HCT116 (cell line): ENCODE measurements around the gene PTMS. TPM values are rescaled to one million over a fixed set of nuclear protein-coding genes. Genes with fewer than 3 reads are reported as not detected.

Experiments used
- ATAC-seq: fragments of 200-7000 bp; cut with Tn5 transposase; 2 replicates; pipeline ENCODE4 v1.9.1; 2020; ENCODE audit warnings: mild to moderate bottlenecking, moderate library complexity
- BruUV-seq: library from RNA; stranded (reverse); fragments of 400-500 nt; replicated peaks from 2 replicates; lab custom pipeline; 2021; lab: Mats Ljungman, UMichigan
- CTCF ChIA-PET: fragments of 300-600 bp; sonication (Branson Sonifier 250); formaldehyde crosslinking; loops from one replicate; lab custom pipeline; 2021; ENCODE audit warnings: antibody characterized with exemption; lab: Charles Lee
- POLR2A ChIA-PET: fragments of 300-600, 350-600 bp; sonication (Branson Sonifier 250); formaldehyde crosslinking; loops from one replicate; lab custom pipeline; 2021; ENCODE audit warnings: antibody characterized with exemption; lab: Charles Lee
- RAD21 ChIA-PET, 2 experiments: fragments of 300-600 bp; sonication (Branson Sonifier 250); formaldehyde crosslinking; loops; one replicate each; lab custom pipeline; 2023; ENCODE audit warnings: low total read pairs in 2 of 2; ENCODE audit not compliant: uncharacterized antibody in 2 of 2, unreplicated experiment in 2 of 2, low non-redundant PET in 1 of 2; lab: Charles Lee
- DNase-seq: peaks from one replicate; pipeline ENCODE4 v3.0.0-alpha.2; 2010; ENCODE audit warnings: low read depth, low spot score
- H2AFZ ChIP-seq: fragments of 200-600 bp; shearing (Covaris generic), sonication (generic); 2 replicates; pipeline ENCODE4 v1.6.1; 2017; ENCODE audit warnings: low read depth, mixed run types, mixed read lengths, antibody characterized with exemption, low read length; ENCODE audit not compliant: poor library complexity, severe bottlenecking
- H3K27ac ChIP-seq: 2 replicates; pipeline ENCODE4 v1.5.1; 2012; ENCODE audit warnings: low read depth, low read length
- H3K27me3 ChIP-seq: fragments of 200-600 bp; sonication (generic); 2 replicates; pipeline ENCODE4 v1.6.1; 2016; ENCODE audit warnings: mixed run types, low read length, mixed read lengths; ENCODE audit not compliant: insufficient read depth
- H3K36me3 ChIP-seq, 2 experiments: fragments of 200-500 bp in 1 of 2; fragments of 200-600 bp in 1 of 2; sonication (Bioruptor generic) in 1 of 2; sonication (generic) in 1 of 2; 2 replicates each; pipeline versions ENCODE4 v1.5.1 to v1.6.1; 2014 to 2016; ENCODE audit warnings: low read length in 2 of 2, inconsistent platforms in 1 of 2, mixed read lengths in 1 of 2, mixed run types in 1 of 2; ENCODE audit not compliant: insufficient read depth in 2 of 2, control insufficient read depth in 1 of 2
- H3K4me1 ChIP-seq, 2 experiments: fragments of 200-600 bp in 1 of 2; sonication (generic) in 1 of 2; 2 replicates each; pipeline versions ENCODE4 v1.5.1 to v1.6.1; 2012 to 2017; ENCODE audit warnings: low read length in 2 of 2, inconsistent platforms in 1 of 2, mild to moderate bottlenecking in 1 of 2, mixed read lengths in 1 of 2, mixed run types in 1 of 2, moderate library complexity in 1 of 2; ENCODE audit not compliant: insufficient read depth in 2 of 2, control insufficient read depth in 1 of 2
- H3K4me2 ChIP-seq: fragments of 200-600 bp; sonication (generic); 2 replicates; pipeline ENCODE4 v1.6.1; 2017; ENCODE audit warnings: mixed run types, low read length, mixed read lengths
- H3K4me3 ChIP-seq, 2 experiments: fragments of 200-600 bp in 1 of 2; sonication (generic) in 1 of 2; replicated peaks in 1 of 2; 2 replicates each; pipeline ENCODE4 v1.5.1; 2011 to 2016; ENCODE audit warnings: low read length in 2 of 2, control low read depth in 1 of 2, low read depth in 1 of 2, mild to moderate bottlenecking in 1 of 2, mixed read lengths in 1 of 2, mixed run types in 1 of 2
- H3K79me2 ChIP-seq: fragments of 200-600 bp; sonication (generic); 2 replicates; pipeline ENCODE4 v1.6.1; 2017; ENCODE audit warnings: mild to moderate bottlenecking, mixed run types, low read length, moderate library complexity, mixed read lengths; ENCODE audit not compliant: insufficient read depth
- H3K9ac ChIP-seq: fragments of 200-600 bp; sonication (generic); 2 replicates; pipeline ENCODE4 v1.6.1; 2016; ENCODE audit warnings: low read length, mixed read lengths
- H3K9me2 ChIP-seq: fragments of 200-600 bp; sonication (generic), shearing (Covaris generic); 2 replicates; pipeline ENCODE4 v1.6.1; 2017; ENCODE audit warnings: mixed run types, mild to moderate bottlenecking, moderate library complexity; ENCODE audit not compliant: insufficient read depth
- H3K9me3 ChIP-seq, 2 experiments: fragments of 200-500 bp in 1 of 2; fragments of 200-600 bp in 1 of 2; sonication (Bioruptor generic) in 1 of 2; sonication (generic) in 1 of 2; 2 replicates each; pipeline ENCODE4 v1.6.1; 2014 to 2017; ENCODE audit warnings: low read length in 2 of 2, mixed read lengths in 2 of 2, inconsistent platforms in 1 of 2, low read depth in 1 of 2, mild to moderate bottlenecking in 1 of 2, mixed run types in 1 of 2, moderate library complexity in 1 of 2; ENCODE audit not compliant: control insufficient read depth in 1 of 2, insufficient read depth in 1 of 2
- H4K20me1 ChIP-seq: fragments of 200-600 bp; sonication (generic), shearing (Covaris generic); 2 replicates; pipeline ENCODE4 v1.6.1; 2017; ENCODE audit warnings: mixed run types, mild to moderate bottlenecking, moderate library complexity; ENCODE audit not compliant: insufficient read depth
- CBX3 ChIP-seq: IDR thresholded peaks from 2 replicates; pipeline ENCODE4 v1.6.1; 2012; ENCODE audit warnings: low read depth
- CEBPB ChIP-seq: IDR thresholded peaks from 2 replicates; pipeline ENCODE4 v1.6.1; 2012; ENCODE audit warnings: low read depth
- CTCF ChIP-seq, 3 experiments: fragments of 200-600 bp in 1 of 3; sonication (generic) in 1 of 3; IDR thresholded peaks in 2 of 3; conservative IDR thresholded peaks in 1 of 3; 2 replicates each; pipeline ENCODE4 v1.5.1; 2012 to 2017; ENCODE audit warnings: low read depth in 2 of 3, low read length in 2 of 3, antibody characterized with exemption in 1 of 3, borderline replicate concordance in 1 of 3, control low read depth in 1 of 3, mild to moderate bottlenecking in 1 of 3, mixed read lengths in 1 of 3, mixed run types in 1 of 3, moderate library complexity in 1 of 3; ENCODE audit not compliant: insufficient read depth in 1 of 3
- EGR1 ChIP-seq: IDR thresholded peaks from 2 replicates; pipeline ENCODE4 v1.6.1; 2012; ENCODE audit warnings: low read depth
- ELF1 ChIP-seq: IDR thresholded peaks from 2 replicates; pipeline ENCODE4 v1.6.1; 2012; ENCODE audit warnings: low read depth, borderline replicate concordance
- EZH2 ChIP-seq: fragments of 200-600 bp; sonication (generic); IDR thresholded peaks from 2 replicates; pipeline ENCODE4 v1.6.1; 2017; ENCODE audit warnings: antibody characterized with exemption, mixed run types
- FOSL1 ChIP-seq: IDR thresholded peaks from 2 replicates; pipeline ENCODE4 v1.6.1; 2012; ENCODE audit warnings: low read depth
- POLR2A ChIP-seq: IDR thresholded peaks from 2 replicates; pipeline ENCODE4 v1.7.0; 2011; ENCODE audit warnings: borderline replicate concordance; ENCODE audit not compliant: insufficient read depth, insufficient read length; ENCODE audit errors: extremely low read depth
- POLR2AphosphoS5 ChIP-seq: IDR thresholded peaks from 2 replicates; pipeline ENCODE4 v1.6.1; 2011; ENCODE audit warnings: mild to moderate bottlenecking, low read depth, low read length, moderate library complexity
- SRF ChIP-seq: IDR thresholded peaks from 2 replicates; pipeline ENCODE4 v1.6.1; 2012; ENCODE audit warnings: low read depth
- intact Hi-C: fragments of 100-400 bp; cut with micrococcal nuclease; formaldehyde crosslinking; loops from 2 replicates; pipeline ENCODE4 v1.10.0; 2022
- total RNA-seq: library from RNA; stranded (reverse); gene quantifications from one replicate; pipeline ENCODE4 v1.2.1, GENCODE V29; 2021; ENCODE audit not compliant: unreplicated experiment
- TF ChIP-seq, protein P1 (sequence below): IDR thresholded peaks from 2 replicates; pipeline ENCODE4 v1.6.1; 2012
- TF ChIP-seq, protein P2 (sequence below): IDR thresholded peaks from 2 replicates; pipeline ENCODE4 v1.6.1; 2012; ENCODE audit warnings: low read depth
- TF ChIP-seq, protein P3 (sequence below): IDR thresholded peaks from 2 replicates; pipeline ENCODE4 v1.6.1; 2011; ENCODE audit warnings: mild to moderate bottlenecking, low read length, moderate library complexity; ENCODE audit not compliant: insufficient replicate concordance; ENCODE audit errors: extremely low read depth

Gene PTMS
- total RNA-seq, 1 experiment from 2014 or later, result 494 TPM

DNA sequence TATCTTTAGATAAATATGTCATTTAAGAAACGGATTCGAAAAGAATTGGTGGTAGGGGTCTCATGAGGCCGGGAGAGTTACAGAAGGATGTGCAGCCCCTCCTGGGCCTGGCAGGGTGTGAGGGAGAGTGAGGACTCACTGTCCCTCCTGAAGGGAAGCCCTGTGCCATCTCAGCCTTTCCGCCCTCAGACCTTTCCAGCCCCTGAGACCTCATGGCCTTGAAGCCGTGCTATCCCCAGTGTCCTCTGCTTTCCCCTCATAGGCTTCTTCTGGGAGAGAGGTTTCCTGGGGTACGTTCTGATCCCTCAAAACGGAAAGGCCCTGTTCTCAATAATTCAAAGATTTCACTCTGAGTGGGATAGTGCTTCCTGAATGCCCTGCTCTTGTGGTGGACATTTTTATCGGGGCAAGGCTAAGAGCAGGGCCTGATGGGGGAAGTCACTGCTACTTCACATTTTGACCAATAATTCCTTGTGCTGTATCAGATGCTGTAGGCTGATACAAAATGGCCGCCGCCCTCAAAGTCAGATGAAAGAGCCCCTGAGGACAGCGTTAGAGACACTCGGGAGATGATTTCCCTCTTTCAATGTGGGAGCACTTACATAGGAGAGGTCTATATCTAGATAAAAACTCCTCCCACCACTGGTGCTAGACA is 24.5 kb downstream of the PTMS start:
- TF ChIP-seq ELF1 (no peak), EZH2 (no peak), CEBPB (no peak), CBX3 (no peak), EGR1 (no peak), FOSL1 (no peak), POLR2AphosphoS5 (no peak), SRF (no peak), CTCF (IDR thresholded peaks at IDR 0.05 in 2 of 3, conservative IDR thresholded peaks at IDR 0.05 in 1 of 3; ENCODE audit: borderline replicate concordance in 1 of 3, insufficient read depth in 1 of 3, low read depth in 2 of 3, low read length in 2 of 3) (no peak), POLR2A (no peak)
- TF ChIP-seq, protein P1, sequence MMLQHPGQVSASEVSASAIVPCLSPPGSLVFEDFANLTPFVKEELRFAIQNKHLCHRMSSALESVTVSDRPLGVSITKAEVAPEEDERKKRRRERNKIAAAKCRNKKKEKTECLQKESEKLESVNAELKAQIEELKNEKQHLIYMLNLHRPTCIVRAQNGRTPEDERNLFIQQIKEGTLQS, result no peak
- TF ChIP-seq, protein P2, sequence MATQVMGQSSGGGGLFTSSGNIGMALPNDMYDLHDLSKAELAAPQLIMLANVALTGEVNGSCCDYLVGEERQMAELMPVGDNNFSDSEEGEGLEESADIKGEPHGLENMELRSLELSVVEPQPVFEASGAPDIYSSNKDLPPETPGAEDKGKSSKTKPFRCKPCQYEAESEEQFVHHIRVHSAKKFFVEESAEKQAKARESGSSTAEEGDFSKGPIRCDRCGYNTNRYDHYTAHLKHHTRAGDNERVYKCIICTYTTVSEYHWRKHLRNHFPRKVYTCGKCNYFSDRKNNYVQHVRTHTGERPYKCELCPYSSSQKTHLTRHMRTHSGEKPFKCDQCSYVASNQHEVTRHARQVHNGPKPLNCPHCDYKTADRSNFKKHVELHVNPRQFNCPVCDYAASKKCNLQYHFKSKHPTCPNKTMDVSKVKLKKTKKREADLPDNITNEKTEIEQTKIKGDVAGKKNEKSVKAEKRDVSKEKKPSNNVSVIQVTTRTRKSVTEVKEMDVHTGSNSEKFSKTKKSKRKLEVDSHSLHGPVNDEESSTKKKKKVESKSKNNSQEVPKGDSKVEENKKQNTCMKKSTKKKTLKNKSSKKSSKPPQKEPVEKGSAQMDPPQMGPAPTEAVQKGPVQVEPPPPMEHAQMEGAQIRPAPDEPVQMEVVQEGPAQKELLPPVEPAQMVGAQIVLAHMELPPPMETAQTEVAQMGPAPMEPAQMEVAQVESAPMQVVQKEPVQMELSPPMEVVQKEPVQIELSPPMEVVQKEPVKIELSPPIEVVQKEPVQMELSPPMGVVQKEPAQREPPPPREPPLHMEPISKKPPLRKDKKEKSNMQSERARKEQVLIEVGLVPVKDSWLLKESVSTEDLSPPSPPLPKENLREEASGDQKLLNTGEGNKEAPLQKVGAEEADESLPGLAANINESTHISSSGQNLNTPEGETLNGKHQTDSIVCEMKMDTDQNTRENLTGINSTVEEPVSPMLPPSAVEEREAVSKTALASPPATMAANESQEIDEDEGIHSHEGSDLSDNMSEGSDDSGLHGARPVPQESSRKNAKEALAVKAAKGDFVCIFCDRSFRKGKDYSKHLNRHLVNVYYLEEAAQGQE, result no peak
- TF ChIP-seq, protein P3, sequence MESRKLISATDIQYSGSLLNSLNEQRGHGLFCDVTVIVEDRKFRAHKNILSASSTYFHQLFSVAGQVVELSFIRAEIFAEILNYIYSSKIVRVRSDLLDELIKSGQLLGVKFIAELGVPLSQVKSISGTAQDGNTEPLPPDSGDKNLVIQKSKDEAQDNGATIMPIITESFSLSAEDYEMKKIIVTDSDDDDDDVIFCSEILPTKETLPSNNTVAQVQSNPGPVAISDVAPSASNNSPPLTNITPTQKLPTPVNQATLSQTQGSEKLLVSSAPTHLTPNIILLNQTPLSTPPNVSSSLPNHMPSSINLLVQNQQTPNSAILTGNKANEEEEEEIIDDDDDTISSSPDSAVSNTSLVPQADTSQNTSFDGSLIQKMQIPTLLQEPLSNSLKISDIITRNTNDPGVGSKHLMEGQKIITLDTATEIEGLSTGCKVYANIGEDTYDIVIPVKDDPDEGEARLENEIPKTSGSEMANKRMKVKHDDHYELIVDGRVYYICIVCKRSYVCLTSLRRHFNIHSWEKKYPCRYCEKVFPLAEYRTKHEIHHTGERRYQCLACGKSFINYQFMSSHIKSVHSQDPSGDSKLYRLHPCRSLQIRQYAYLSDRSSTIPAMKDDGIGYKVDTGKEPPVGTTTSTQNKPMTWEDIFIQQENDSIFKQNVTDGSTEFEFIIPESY, result no peak
- intact Hi-C loops, result no loop called here
- Histone ChIP-seq H3K9me2 (no peaks in the 10 kb centered on the region), H3K9me3 (no peaks in the 10 kb centered on the region), H3K36me3 (no peaks in the 10 kb centered on the region), H4K20me1 (no peaks in the 10 kb centered on the region), H3K79me2 (no peaks in the 10 kb centered on the region), H2AFZ (no peak overlapping the region), H3K27ac (no peak overlapping the region), H3K4me2 (no peak overlapping the region), H3K4me1 (no peaks in the 10 kb centered on the region), H3K4me3 (no peak overlapping the region), H3K9ac (no peak overlapping the region), H3K27me3 (no peaks in the 10 kb centered on the region)
- POLR2A ChIA-PET, result no interaction called here
- no peak for DNase-seq
- RAD21 ChIA-PET, result no interaction called here
- no TSS peak for BruUV-seq
- CTCF ChIA-PET, result no interaction called here
- no peak for ATAC-seq
